ENCODE results near the gene SYNE1.

Gene SYNE1

DNA sequence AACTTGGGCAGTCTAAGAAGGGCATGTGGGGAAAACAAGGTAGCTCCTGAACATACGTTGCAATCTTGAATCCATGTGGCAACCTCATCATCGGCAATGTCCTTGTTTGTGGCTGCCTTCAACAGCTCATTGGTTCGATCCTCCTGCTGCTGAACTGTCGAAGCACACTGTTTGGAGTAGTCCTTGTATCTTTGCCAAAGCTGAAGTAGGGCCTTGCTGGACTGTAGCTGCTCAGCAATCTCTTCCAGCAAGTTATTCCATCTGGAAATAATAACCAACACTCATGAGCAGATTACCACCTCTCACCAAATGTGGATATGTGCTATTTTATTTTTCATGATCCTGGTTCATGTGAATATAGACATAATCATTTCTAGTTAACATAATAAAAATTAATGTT is 416.4 kb downstream of the SYNE1 start:
- H3K4me1 ChIP-seq (ENCODE audit: control insufficient read depth, insufficient read depth, low read length, poor library complexity, severe bottlenecking) = no peaks in the 10 kb centered on the region
- peaks cover 13% of the 10 kb centered on the region for H3K9me3 ChIP-seq (ENCODE audit: control insufficient read depth, low read length)
- no peak for DNase-seq
- H3K36me3 ChIP-seq (ENCODE audit: control insufficient read depth, insufficient read depth, low read length) = peaks cover 82% of the 10 kb centered on the region
- no peaks in the 10 kb centered on the region for H3K27me3 ChIP-seq (replicated peaks; ENCODE audit: control insufficient read depth, insufficient read depth, low read length, poor library complexity, severe bottlenecking)
- H3K4me3 ChIP-seq (ENCODE audit: insufficient read depth, low read depth, low read length, poor library complexity, severe bottlenecking) = no peak overlapping the region
- no peak overlapping the region for H3K27ac ChIP-seq (ENCODE audit: insufficient read depth, low read length, poor library complexity, severe bottlenecking)

DNA sequence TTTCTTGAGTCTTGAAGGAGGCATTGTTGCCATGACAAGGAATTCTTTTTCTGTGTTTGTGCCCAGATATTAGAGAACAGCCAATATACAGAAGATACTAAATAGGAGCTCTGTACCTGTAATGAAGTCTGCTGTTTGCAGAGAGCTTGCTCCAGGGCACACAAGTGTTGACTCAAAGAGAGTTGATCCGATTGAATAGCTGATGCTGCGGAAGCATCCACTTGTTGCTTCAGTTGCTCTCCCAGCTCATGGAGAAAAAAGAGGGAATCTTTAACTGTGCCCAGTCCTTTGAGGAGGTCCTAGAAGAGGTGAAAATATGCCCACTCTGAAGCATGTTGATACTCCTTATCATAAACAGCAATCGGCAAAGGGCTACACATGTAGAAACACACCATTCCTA is 418.3 kb downstream of the SYNE1 start:
- no peaks in the 10 kb centered on the region for H3K4me1 ChIP-seq (ENCODE audit: control insufficient read depth, insufficient read depth, low read length, poor library complexity, severe bottlenecking)
- no peak overlapping the region for H3K27ac ChIP-seq (ENCODE audit: insufficient read depth, low read length, poor library complexity, severe bottlenecking)
- no peaks in the 10 kb centered on the region for H3K27me3 ChIP-seq (replicated peaks; ENCODE audit: control insufficient read depth, insufficient read depth, low read length, poor library complexity, severe bottlenecking)
- H3K9me3 ChIP-seq (ENCODE audit: control insufficient read depth, low read length) = peaks cover 13% of the 10 kb centered on the region
- peaks cover 86% of the 10 kb centered on the region for H3K36me3 ChIP-seq (ENCODE audit: control insufficient read depth, insufficient read depth, low read length)
- H3K4me3 ChIP-seq (ENCODE audit: insufficient read depth, low read depth, low read length, poor library complexity, severe bottlenecking) = no peak overlapping the region
- no peak for DNase-seq

DNA sequence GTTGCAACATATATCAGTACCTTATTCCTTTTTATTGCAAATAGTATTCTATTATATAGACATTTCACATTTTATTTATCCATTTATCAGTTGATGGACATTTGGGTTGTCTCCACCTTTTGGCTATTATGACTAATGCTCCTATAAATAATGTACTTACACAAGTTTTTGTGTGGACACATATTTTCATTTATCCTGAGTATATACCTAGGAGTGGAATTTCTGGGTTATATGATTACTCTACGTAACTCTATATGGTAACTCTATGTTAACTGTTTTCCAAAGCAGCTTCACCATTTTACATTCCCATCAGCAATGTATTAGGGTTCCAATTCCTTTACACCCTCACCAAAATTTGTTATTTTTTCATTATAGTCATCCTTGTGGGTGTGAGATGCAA is 424.7 kb downstream of the SYNE1 start:
- no peaks in the 10 kb centered on the region for H3K9me3 ChIP-seq (ENCODE audit: control insufficient read depth, low read length)
- H3K27ac ChIP-seq (ENCODE audit: insufficient read depth, low read length, poor library complexity, severe bottlenecking) = no peak overlapping the region
- H3K4me1 ChIP-seq (ENCODE audit: control insufficient read depth, insufficient read depth, low read length, poor library complexity, severe bottlenecking) = no peaks in the 10 kb centered on the region
- H3K4me3 ChIP-seq (ENCODE audit: insufficient read depth, low read depth, low read length, poor library complexity, severe bottlenecking) = no peak overlapping the region
- no peak for DNase-seq
- peaks cover 57% of the 10 kb centered on the region for H3K36me3 ChIP-seq (ENCODE audit: control insufficient read depth, insufficient read depth, low read length)
- H3K27me3 ChIP-seq (replicated peaks; ENCODE audit: control insufficient read depth, insufficient read depth, low read length, poor library complexity, severe bottlenecking) = no peaks in the 10 kb centered on the region

DNA sequence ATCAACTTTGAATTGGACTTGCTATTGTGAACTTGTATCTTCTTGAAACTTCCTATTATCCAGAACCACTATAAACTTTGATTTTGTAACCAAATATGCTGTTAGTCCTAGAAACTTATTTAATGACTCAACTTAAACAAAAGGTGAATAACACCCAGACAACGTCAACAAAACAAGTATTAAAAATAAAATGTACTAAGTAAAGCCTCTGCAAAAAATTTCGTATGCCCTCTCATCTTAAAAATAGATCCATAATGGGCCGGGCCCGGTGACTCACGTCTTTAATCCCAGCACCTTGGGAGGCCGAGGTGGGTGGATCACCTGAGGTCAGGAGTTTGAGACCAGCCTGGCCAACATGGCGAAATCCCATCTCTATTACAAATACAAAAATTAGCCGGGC is 428.0 kb downstream of the SYNE1 start:
- H3K27me3 ChIP-seq (replicated peaks; ENCODE audit: control insufficient read depth, insufficient read depth, low read length, poor library complexity, severe bottlenecking) = no peaks in the 10 kb centered on the region
- no peak for DNase-seq
- H3K9me3 ChIP-seq (ENCODE audit: control insufficient read depth, low read length) = no peaks in the 10 kb centered on the region
- H3K4me1 ChIP-seq (ENCODE audit: control insufficient read depth, insufficient read depth, low read length, poor library complexity, severe bottlenecking) = no peaks in the 10 kb centered on the region
- H3K4me3 ChIP-seq (ENCODE audit: insufficient read depth, low read depth, low read length, poor library complexity, severe bottlenecking) = no peak overlapping the region
- no peak overlapping the region for H3K27ac ChIP-seq (ENCODE audit: insufficient read depth, low read length, poor library complexity, severe bottlenecking)
- peaks cover 61% of the 10 kb centered on the region for H3K36me3 ChIP-seq (ENCODE audit: control insufficient read depth, insufficient read depth, low read length)

DNA sequence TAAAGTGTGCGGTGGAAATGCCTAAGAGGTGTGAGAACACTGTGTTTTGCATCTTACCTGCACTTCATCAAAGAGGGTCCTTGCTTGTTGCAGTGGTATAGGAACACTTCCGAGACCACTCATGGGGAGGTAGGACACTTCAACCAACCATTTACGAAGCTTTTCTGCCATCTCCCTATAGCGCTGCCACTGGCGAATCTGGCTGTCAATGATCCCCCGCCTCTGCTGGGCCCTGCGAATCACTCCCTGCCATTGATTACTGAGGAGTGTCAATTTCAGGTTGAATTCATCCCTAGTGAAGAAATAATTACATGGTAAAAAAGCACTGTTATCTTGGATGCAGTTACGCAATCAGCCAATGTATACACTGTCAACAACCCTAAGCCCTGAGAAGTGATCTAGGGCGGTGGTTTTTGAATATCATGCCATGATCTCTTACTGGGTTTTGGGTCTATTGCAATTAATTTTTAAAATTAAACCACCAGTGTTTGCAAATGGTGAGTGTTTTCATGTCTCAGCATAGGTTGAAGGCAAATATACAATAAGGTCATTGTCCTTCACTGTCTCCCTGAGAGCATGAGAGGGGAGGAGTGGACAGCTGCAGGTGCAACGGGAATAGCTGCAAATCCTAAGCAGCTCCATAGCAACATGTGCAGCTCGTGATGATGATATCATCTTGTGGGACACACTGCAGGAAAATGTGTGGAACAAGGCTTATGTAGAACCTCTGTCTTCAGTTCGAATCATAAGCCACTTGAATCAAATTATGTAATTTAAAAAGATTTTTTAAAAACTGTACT is 429.0 kb downstream of the SYNE1 start:
- H3K27me3 ChIP-seq (replicated peaks; ENCODE audit: control insufficient read depth, insufficient read depth, low read length, poor library complexity, severe bottlenecking) = no peaks in the 10 kb centered on the region
- H3K4me1 ChIP-seq (ENCODE audit: control insufficient read depth, insufficient read depth, low read length, poor library complexity, severe bottlenecking) = no peaks in the 10 kb centered on the region
- H3K9me3 ChIP-seq (ENCODE audit: control insufficient read depth, low read length) = no peaks in the 10 kb centered on the region
- DNase-seq = no peak
- no peak overlapping the region for H3K4me3 ChIP-seq (ENCODE audit: insufficient read depth, low read depth, low read length, poor library complexity, severe bottlenecking)
- peaks cover 52% of the 10 kb centered on the region for H3K36me3 ChIP-seq (ENCODE audit: control insufficient read depth, insufficient read depth, low read length)
- no peak overlapping the region for H3K27ac ChIP-seq (ENCODE audit: insufficient read depth, low read length, poor library complexity, severe bottlenecking)

DNA sequence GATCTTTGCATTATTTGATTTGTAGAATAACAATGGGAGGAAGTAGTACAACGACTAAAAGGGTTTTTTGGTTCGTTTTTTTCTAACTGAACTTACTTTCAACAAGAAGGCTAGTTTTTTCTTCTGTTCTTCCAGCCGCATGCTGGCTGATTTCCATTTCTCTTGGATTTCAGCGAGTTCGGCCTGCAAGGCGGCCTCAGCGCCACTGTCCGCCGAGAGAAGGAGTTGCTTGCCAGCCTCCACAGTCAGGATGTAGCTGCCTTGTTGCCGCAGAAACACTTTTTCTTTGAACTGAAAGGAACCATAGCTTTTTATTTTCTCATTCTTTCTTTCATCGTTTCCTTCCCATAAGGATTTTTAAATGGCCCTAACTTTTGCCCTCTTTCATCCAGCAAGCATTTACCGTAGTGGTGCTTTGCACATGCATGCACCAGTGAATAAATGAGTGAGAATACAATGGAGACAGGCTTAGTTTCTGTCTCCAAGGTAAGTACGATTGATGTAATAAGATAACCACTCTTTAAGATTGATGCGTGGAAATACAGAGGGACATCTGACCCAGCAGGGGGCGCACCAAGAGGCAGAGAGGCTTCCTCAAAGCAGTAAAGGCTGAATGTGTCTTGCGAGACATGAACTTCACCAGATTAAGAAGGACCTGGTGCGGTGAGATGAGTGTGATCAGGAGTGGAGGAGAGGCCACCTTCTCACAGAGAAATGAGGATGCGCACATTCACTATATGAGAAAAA is 430.9 kb downstream of the SYNE1 start:
- Histone ChIP-seq H3K36me3 (ENCODE audit: control insufficient read depth, insufficient read depth, low read length) (peaks cover 43% of the 10 kb centered on the region), H3K27me3 (replicated peaks; ENCODE audit: control insufficient read depth, insufficient read depth, low read length, poor library complexity, severe bottlenecking) (no peaks in the 10 kb centered on the region)
- DNase-seq = peak in 1 of 3 donors; percentile 10

DNA sequence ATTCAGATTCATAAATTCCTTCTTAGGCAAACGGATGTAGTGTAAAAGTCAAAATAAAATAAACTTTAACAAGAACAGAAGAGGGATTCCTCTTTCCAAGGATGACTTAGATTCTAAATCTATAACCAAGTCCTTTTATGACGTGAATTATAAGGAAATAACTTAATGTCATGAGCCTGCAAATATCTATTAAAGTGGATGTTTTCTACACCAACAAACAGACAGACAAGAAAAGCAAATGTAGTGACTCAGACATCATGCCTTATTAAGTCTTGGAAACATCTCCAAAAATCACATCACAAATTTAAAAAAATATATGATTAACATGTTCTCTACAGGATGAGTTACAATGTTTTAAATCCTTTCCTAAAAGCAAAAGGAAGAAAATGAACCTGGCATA is 432.6 kb downstream of the SYNE1 start:
- Histone ChIP-seq H3K4me1 (ENCODE audit: control insufficient read depth, insufficient read depth, low read length, poor library complexity, severe bottlenecking) (no peaks in the 10 kb centered on the region), H3K27me3 (replicated peaks; ENCODE audit: control insufficient read depth, insufficient read depth, low read length, poor library complexity, severe bottlenecking) (no peaks in the 10 kb centered on the region), H3K4me3 (ENCODE audit: insufficient read depth, low read depth, low read length, poor library complexity, severe bottlenecking) (no peak overlapping the region), H3K27ac (ENCODE audit: insufficient read depth, low read length, poor library complexity, severe bottlenecking) (no peak overlapping the region), H3K9me3 (ENCODE audit: control insufficient read depth, low read length) (no peaks in the 10 kb centered on the region), H3K36me3 (ENCODE audit: control insufficient read depth, insufficient read depth, low read length) (peaks cover 49% of the 10 kb centered on the region)
- DNase-seq = no peak

More for the DNA sequence above, 430.9 kb downstream of the SYNE1 start:
- Histone ChIP-seq H3K27ac (ENCODE audit: insufficient read depth, low read length, poor library complexity, severe bottlenecking) (no peak overlapping the region), H3K4me1 (ENCODE audit: control insufficient read depth, insufficient read depth, low read length, poor library complexity, severe bottlenecking) (no peaks in the 10 kb centered on the region), H3K4me3 (ENCODE audit: insufficient read depth, low read depth, low read length, poor library complexity, severe bottlenecking) (no peak overlapping the region), H3K9me3 (ENCODE audit: control insufficient read depth, low read length) (no peaks in the 10 kb centered on the region)

DNA sequence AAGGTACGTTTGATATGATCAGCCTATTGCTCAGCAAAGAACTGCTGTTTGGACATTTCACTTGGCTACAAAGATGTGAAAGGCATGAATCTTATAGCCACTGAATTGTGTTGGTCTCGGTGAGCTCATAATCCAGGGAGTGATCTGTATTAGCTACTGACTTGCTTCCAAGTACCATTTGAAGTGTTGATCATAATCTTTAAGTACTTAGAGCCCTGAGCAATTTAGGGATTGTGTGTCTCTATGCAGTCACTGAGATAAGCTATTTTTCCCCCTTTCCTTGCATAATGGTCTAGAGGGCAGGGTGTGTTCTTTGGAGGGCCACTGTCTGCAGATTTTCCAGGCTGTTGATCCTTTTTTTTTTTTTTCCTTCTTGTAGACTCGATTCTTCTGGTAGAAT is 436.0 kb downstream of the SYNE1 start:
- Histone ChIP-seq H3K36me3 (ENCODE audit: control insufficient read depth, insufficient read depth, low read length) (peaks cover 35% of the 10 kb centered on the region), H3K27me3 (replicated peaks; ENCODE audit: control insufficient read depth, insufficient read depth, low read length, poor library complexity, severe bottlenecking) (no peaks in the 10 kb centered on the region), H3K9me3 (ENCODE audit: control insufficient read depth, low read length) (no peaks in the 10 kb centered on the region), H3K27ac (ENCODE audit: insufficient read depth, low read length, poor library complexity, severe bottlenecking) (no peak overlapping the region), H3K4me3 (ENCODE audit: insufficient read depth, low read depth, low read length, poor library complexity, severe bottlenecking) (no peak overlapping the region), H3K4me1 (ENCODE audit: control insufficient read depth, insufficient read depth, low read length, poor library complexity, severe bottlenecking) (no peaks in the 10 kb centered on the region)
- DNase-seq = no peak

DNA sequence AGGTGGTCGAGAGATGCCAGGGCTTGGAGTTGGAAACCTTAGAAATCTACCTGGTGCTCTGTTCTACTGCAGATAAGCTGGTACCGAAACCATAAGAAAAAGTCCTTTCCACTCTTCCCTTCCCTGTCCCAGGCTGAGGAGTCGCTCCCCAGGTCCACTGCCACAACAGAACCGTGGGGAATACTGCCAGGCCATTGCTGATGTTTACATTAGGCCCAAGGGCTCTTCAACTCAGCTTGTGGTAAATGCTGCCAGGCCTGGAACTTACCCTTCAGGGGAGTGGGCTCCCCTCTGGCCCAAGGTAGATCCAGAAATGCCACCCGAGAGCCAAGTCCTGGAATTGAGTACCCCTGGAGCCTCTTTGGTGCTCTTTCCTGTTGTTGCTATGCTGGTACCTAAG is 441.3 kb downstream of the SYNE1 start:
- DNase-seq = no peak
- H3K27ac ChIP-seq (ENCODE audit: insufficient read depth, low read length, poor library complexity, severe bottlenecking) = no peak overlapping the region
- H3K4me1 ChIP-seq (ENCODE audit: control insufficient read depth, insufficient read depth, low read length, poor library complexity, severe bottlenecking) = no peaks in the 10 kb centered on the region
- peaks cover 13% of the 10 kb centered on the region for H3K36me3 ChIP-seq (ENCODE audit: control insufficient read depth, insufficient read depth, low read length)
- H3K9me3 ChIP-seq (ENCODE audit: control insufficient read depth, low read length) = no peaks in the 10 kb centered on the region
- H3K4me3 ChIP-seq (ENCODE audit: insufficient read depth, low read depth, low read length, poor library complexity, severe bottlenecking) = no peak overlapping the region
- no peaks in the 10 kb centered on the region for H3K27me3 ChIP-seq (replicated peaks; ENCODE audit: control insufficient read depth, insufficient read depth, low read length, poor library complexity, severe bottlenecking)

DNA sequence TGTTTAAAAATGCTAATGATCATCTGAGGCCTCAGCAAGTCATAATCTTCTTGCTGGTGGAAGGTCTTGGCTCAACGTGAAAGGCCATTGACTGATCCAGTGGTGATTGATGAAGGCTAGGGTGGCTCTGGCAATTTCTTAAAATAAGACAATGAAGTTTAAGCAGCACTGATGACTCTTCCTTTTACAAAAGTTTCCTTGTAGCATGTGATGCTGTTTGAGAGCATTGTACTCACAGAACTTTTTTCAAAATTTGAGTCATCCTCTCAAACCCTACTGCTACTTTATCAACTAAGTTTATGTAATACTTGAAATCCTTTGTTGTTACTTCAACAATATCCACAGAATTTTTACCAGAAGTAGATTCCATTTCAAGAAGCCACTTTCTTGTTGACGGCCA is 447.4 kb downstream of the SYNE1 start:
- no peak overlapping the region for H3K4me3 ChIP-seq (ENCODE audit: insufficient read depth, low read depth, low read length, poor library complexity, severe bottlenecking)
- H3K27me3 ChIP-seq (replicated peaks; ENCODE audit: control insufficient read depth, insufficient read depth, low read length, poor library complexity, severe bottlenecking) = no peaks in the 10 kb centered on the region
- H3K4me1 ChIP-seq (ENCODE audit: control insufficient read depth, insufficient read depth, low read length, poor library complexity, severe bottlenecking) = peaks cover 15% of the 10 kb centered on the region
- no peak overlapping the region for H3K27ac ChIP-seq (ENCODE audit: insufficient read depth, low read length, poor library complexity, severe bottlenecking)
- H3K9me3 ChIP-seq (ENCODE audit: control insufficient read depth, low read length) = no peaks in the 10 kb centered on the region
- H3K36me3 ChIP-seq (ENCODE audit: control insufficient read depth, insufficient read depth, low read length) = peaks cover 3% of the 10 kb centered on the region
- DNase-seq = no peak

Data from effector memory CD4-positive, alpha-beta T cell (primary cell).